HG02588 (cell line): ENCODE data around the gene ATF7IP.
A peak's percentile ranks its signal among the peaks of the same experiment; 100 is the strongest.
"Not testable (repeated sequence)": the region's sequence is repeated elsewhere in the genome, so short reads cannot be mapped to it uniquely, and the experiment has no call there.

Experiments
- ATAC-seq: cut with Tn5 transposase; IDR thresholded peaks from one replicate; pipeline ENCODE4 v1.9.1; 2021; ENCODE audit warnings: mild to moderate bottlenecking, moderate library complexity; ENCODE audit not compliant: unreplicated experiment

The ATF7IP gene, protein sequence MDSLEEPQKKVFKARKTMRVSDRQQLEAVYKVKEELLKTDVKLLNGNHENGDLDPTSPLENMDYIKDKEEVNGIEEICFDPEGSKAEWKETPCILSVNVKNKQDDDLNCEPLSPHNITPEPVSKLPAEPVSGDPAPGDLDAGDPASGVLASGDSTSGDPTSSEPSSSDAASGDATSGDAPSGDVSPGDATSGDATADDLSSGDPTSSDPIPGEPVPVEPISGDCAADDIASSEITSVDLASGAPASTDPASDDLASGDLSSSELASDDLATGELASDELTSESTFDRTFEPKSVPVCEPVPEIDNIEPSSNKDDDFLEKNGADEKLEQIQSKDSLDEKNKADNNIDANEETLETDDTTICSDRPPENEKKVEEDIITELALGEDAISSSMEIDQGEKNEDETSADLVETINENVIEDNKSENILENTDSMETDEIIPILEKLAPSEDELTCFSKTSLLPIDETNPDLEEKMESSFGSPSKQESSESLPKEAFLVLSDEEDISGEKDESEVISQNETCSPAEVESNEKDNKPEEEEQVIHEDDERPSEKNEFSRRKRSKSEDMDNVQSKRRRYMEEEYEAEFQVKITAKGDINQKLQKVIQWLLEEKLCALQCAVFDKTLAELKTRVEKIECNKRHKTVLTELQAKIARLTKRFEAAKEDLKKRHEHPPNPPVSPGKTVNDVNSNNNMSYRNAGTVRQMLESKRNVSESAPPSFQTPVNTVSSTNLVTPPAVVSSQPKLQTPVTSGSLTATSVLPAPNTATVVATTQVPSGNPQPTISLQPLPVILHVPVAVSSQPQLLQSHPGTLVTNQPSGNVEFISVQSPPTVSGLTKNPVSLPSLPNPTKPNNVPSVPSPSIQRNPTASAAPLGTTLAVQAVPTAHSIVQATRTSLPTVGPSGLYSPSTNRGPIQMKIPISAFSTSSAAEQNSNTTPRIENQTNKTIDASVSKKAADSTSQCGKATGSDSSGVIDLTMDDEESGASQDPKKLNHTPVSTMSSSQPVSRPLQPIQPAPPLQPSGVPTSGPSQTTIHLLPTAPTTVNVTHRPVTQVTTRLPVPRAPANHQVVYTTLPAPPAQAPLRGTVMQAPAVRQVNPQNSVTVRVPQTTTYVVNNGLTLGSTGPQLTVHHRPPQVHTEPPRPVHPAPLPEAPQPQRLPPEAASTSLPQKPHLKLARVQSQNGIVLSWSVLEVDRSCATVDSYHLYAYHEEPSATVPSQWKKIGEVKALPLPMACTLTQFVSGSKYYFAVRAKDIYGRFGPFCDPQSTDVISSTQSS

GRCh38 chr12:14365294-14366208, at the start of gene ATF7IP:
ATF7IP (plus strand) TSS chr12:14365682; CDS start chr12:14423916, 58,234 bp downstream.
- ATAC-seq, result peak; percentile 63

- ATAC-seq, result no peak
These were observed 47.9 kb upstream of the ATF7IP start for GRCh38 chr12:14317362-14318146.

- not testable (repeated sequence) for ATAC-seq
These were observed 45.6 kb upstream of the ATF7IP start for GRCh38 chr12:14319704-14320427.

GRCh38 chr12:14322403-14322802, 43.1 kb upstream of the ATF7IP start:
- ATAC-seq, result no peak

DNA sequence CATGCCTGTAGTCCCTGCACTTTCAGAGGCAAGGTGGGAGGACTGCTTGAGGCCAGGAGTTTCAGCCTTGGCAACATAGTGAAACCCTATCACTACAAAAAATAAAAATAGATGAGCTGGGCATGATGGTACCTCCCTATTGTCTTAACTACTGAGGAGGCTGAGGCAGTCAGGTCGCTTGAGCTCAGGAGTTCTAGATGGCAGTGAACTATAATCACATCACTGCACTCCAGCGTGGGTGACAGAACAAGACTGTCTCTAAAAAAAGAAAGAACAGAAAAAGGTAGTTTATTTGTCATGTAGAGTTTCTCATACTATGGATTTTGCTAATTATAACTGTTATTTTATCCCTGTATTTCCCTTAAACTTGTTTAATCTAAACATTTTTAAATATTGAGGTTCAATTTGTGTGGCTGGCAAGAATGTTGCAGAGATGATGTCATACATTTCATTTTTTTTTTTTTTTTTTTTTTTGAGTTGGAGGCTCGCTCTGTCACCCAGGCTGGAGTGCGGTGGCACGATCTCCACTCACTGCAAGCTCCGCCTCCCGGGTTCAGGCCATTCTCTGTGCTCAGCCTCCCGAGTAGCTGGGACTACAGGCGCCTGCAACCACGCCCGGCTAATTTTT, 39.7 kb upstream of the ATF7IP start:
- no peak for ATAC-seq

GRCh38 chr12:14326699-14327098, 38.8 kb upstream of the ATF7IP start:
- no peak for ATAC-seq

DNA sequence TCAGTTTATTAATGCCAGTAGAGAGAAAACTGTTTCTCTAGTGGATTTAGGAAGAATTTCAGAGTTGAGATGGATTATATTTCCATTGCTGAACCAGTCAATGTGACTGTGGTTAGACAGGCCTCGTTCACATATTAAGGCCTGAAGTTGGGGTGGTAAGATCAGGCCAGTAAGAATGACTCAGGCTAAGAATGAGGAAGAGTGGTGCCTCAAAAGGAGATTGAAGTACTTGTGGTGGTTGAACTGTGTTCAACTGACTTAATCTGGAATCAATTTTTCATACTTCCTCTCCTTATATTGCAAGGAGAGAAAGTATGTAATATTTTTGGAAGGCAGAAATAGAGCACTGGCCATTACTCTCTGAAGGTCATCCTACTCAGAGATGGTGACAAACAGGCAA, 37.8 kb upstream of the ATF7IP start:
- no peak for ATAC-seq

DNA sequence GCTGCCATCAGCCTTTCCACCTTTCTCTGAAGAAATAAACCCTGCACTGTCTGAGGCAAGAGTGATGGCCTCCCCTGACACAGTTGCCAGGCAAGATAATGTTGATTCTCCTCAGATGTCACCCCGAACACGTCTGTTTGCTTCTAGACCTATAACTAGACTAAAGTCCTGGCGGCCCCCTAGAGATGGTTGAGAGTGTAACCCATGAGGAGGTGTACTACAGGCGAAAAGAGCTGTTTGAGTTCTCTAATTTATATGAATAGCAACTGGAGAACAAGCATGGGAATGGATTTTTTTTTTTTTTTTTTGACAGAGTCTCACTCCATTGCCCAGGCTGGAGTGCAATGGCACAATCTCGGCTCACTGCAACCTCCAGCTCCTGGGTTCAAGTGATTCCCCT, 33.0 kb upstream of the ATF7IP start:
- no peak for ATAC-seq

DNA sequence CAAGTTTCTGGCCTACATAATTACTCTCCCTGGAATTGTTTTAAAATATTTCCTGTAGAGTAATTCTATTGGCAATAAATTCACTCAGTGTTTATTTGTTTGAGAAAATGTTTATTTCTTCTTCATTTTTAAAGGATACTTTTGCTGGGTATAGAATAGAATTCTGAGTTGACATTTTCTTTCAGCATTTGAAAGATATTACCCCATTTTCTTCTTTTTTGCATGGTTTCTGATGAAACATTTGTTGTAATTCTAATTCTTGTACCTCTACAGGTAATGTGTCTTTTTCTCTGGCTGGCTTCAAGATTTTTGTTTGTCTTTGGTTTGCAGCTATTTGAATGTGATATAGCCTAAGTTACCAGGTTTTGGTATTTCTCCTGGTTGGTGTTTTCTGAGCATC, 25.1 kb upstream of the ATF7IP start:
- ATAC-seq, result no peak

DNA sequence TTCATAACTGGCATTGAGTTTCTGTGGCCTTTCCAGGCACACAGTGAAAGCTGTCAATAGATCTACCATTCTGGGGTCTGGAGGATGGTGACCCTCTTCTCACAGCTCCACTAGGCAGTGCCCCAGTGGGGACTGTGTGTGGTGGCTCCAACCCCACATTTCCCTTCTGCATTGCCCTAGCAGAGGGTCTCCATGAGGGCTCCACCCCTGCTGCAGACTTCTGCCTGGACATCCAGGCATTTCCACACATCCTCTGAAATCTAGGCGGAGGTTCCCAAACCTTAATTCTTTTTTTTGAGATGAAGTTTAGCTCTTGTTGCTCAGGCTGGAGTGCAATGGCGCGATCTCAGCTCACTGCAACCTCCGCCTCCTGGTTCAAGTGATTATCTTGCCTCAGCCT, 14.0 kb upstream of the ATF7IP start:
- ATAC-seq, result not testable (repeated sequence)

DNA sequence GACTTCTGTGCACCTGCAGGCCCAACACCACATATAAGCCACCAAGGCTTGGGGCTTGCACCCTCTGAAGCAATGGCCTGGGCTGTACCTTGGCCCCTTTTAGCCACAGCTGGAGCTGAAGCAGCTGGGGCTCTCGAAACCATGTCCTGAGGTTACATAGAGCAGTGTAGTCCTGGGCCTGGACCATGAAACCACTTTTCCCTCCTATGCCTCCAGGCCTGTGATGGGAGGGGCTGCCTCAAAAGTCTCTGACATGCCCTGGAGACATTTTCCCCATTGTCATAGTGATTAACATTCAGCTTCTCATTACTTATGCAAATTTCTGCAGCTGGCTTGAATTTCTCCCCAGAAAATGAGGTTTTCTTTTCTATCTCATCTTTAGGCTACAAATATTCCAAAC, 13.4 kb upstream of the ATF7IP start:
- ATAC-seq, result not testable (repeated sequence)

- ATAC-seq, result not testable (repeated sequence)
These were observed 10.8 kb upstream of the ATF7IP start for GRCh38 chr12:14354665-14355064.

GRCh38 chr12:14356147-14356546, 9.3 kb upstream of the ATF7IP start:
- no peak for ATAC-seq

GRCh38 chr12:14357486-14357885, 8.0 kb upstream of the ATF7IP start:
- ATAC-seq, result no peak

DNA sequence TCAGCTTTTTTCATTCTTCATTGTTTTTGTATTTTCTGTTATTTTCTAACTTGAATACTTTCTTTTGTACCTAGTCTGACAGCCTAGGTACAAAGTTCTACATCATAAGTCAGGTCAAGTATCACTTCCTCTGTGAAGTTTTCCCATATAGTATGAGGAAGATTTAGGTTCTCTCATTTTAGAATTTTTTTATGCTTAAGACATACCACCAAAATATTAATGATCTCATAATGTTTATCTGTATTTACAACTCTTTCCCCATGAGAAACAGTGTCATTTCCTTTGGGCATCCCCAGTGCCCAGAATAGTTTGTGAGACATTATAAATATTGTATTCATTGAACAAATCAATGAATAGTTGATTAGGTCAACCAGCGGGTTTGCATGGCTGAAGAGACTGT, 3.1 kb upstream of the ATF7IP start:
- ATAC-seq, result no peak

- ATAC-seq, result no peak
These were observed 755 bp upstream of the ATF7IP start for GRCh38 chr12:14364583-14365271.

GRCh38 chr12:14366209-14367039, 942 bp downstream of the ATF7IP start:
- ATAC-seq, result no peak
